HepG2 (cell line): ENCODE measurements around the gene SPHK2. TPM values are rescaled to one million over a fixed set of nuclear protein-coding genes. Genes with fewer than 3 reads are reported as not detected.

Experiments
- ATAC-seq: fragments of 200-7000 bp; cut with Tn5 transposase; 3 replicates; pipeline ENCODE4 v1.9.1; 2020; ENCODE audit warnings: mild to moderate bottlenecking, moderate library complexity
- BruUV-seq: library from RNA; stranded (reverse); fragments of 400-500 nt; replicated peaks from 2 replicates; lab custom pipeline; 2021; lab: Mats Ljungman, UMichigan
- CTCF ChIA-PET: fragments of 300-600 bp; formaldehyde crosslinking; extraction: SDS; loops from one replicate; lab custom pipeline; 2021; ENCODE audit warnings: low total read pairs, inconsistent platforms, low intra/inter-chr PET ratio; lab: Yijun Ruan, JAX
- POLR2A ChIA-PET: fragments of 350-600 bp; sonication (Branson Sonifier 250); formaldehyde crosslinking; loops from one replicate; lab custom pipeline; 2020; ENCODE audit warnings: antibody characterized with exemption, inconsistent platforms; lab: Yijun Ruan, JAX
- DNase-seq: peaks from one replicate; pipeline ENCODE4 v3.0.0-alpha.2; 2015; ENCODE audit warnings: low spot score
- FAIRE-seq: peaks from 3 replicates; lab custom pipeline; 2011; peaks lifted over from hg19 to GRCh38; lab: Jason Lieb, UNC
- H2AFZ ChIP-seq: one replicate; pipeline ENCODE4 v1.6.1; 2011; ENCODE audit warnings: low read length, inconsistent platforms
- H3K27ac ChIP-seq: fragments of 300-600 bp; 3 replicates; pipeline ENCODE4 v1.8.0; 2011; ENCODE audit warnings: mixed run types, mild to moderate bottlenecking, mixed read lengths, low read length, inconsistent platforms; ENCODE audit not compliant: insufficient read depth; ENCODE audit errors: extremely low read length
- H3K27me3 ChIP-seq, 2 experiments: fragments of 200-600 bp in 1 of 2; 2 replicates in 1 of 2; 3 replicates in 1 of 2; pipeline versions ENCODE4 v1.6.0 to v1.8.0; 2011; ENCODE audit warnings: low read length in 2 of 2, mild to moderate bottlenecking in 2 of 2, moderate library complexity in 2 of 2, inconsistent platforms in 1 of 2; ENCODE audit not compliant: insufficient read depth in 2 of 2, control insufficient read depth in 1 of 2
- H3K36me3 ChIP-seq, 2 experiments: fragments of 200-600 bp in 1 of 2; replicated peaks in 1 of 2; 2 replicates in 1 of 2; 3 replicates in 1 of 2; pipeline versions ENCODE4 v1.5.1 to v1.8.0; 2011; ENCODE audit warnings: low read length in 2 of 2, inconsistent platforms in 1 of 2; ENCODE audit not compliant: insufficient read depth in 2 of 2, control insufficient read depth in 1 of 2
- H3K4me1 ChIP-seq: 2 replicates; pipeline ENCODE4 v1.5.1; 2012; ENCODE audit warnings: low read length, inconsistent platforms; ENCODE audit not compliant: insufficient read depth
- H3K4me2 ChIP-seq: 2 replicates; pipeline ENCODE4 v1.6.0; 2011; ENCODE audit warnings: low read depth, low read length, inconsistent platforms
- H3K4me3 ChIP-seq, 3 experiments: fragments of 200-600 bp in 1 of 3; sonication (generic), shearing (Covaris generic) in 1 of 3; replicated peaks in 1 of 3; 2 replicates each; pipeline ENCODE4 v1.5.1; 2011 to 2016; ENCODE audit warnings: low read length in 3 of 3, inconsistent platforms in 2 of 3, low read depth in 2 of 3, mild to moderate bottlenecking in 2 of 3, control low read depth in 1 of 3, mixed read lengths in 1 of 3; ENCODE audit not compliant: insufficient read depth in 1 of 3
- H3K79me2 ChIP-seq: one replicate; pipeline ENCODE4 v1.6.1; 2011; ENCODE audit warnings: low read length, inconsistent platforms; ENCODE audit not compliant: insufficient read depth
- H3K9ac ChIP-seq: 2 replicates; pipeline ENCODE4 v1.6.0; 2011; ENCODE audit warnings: mild to moderate bottlenecking, low read depth, low read length, inconsistent platforms; ENCODE audit not compliant: insufficient read depth
- H3K9me3 ChIP-seq: 2 replicates; pipeline ENCODE4 v1.5.1; 2012; ENCODE audit warnings: mild to moderate bottlenecking, low read length
- H4K20me1 ChIP-seq: 2 replicates; pipeline ENCODE4 v1.6.0; 2011; ENCODE audit warnings: inconsistent platforms, mild to moderate bottlenecking, low read length, moderate library complexity; ENCODE audit not compliant: insufficient read depth
- AKNA ChIP-seq: sonication (generic); formaldehyde crosslinking; IDR thresholded peaks from 2 replicates; pipeline ENCODE4 v1.4.0; 2020; ENCODE audit warnings: missing genetic modification reagents, borderline replicate concordance
- MAFG ChIP-seq: sonication (generic); formaldehyde crosslinking; IDR thresholded peaks from 2 replicates; pipeline ENCODE4 v1.5.1; 2020; ENCODE audit warnings: mild to moderate bottlenecking, missing genetic modification reagents
- PAWR ChIP-seq: sonication (generic); formaldehyde crosslinking; IDR thresholded peaks from 2 replicates; pipeline ENCODE4 v1.4.0; 2020; ENCODE audit warnings: missing genetic modification reagents, mild to moderate bottlenecking, borderline replicate concordance
- PREB ChIP-seq: sonication (generic); formaldehyde crosslinking; IDR thresholded peaks from 2 replicates; pipeline ENCODE4 v1.4.0; 2020; ENCODE audit warnings: missing genetic modification reagents
- ZKSCAN1 ChIP-seq: fragments of 150-350 bp; IDR thresholded peaks from 2 replicates; pipeline ENCODE4 v1.6.1; 2014; ENCODE audit warnings: low read length
- ZNF10 ChIP-seq: sonication (generic); formaldehyde crosslinking; IDR thresholded peaks from 2 replicates; pipeline ENCODE4 v1.4.0; 2020; ENCODE audit warnings: mild to moderate bottlenecking, low read depth, missing genetic modification reagents, borderline replicate concordance
- ZNF550 ChIP-seq: sonication (generic); formaldehyde crosslinking; IDR thresholded peaks from 2 replicates; pipeline ENCODE4 v1.4.0; 2020; ENCODE audit warnings: mild to moderate bottlenecking, missing genetic modification reagents, borderline replicate concordance
- WGBS: methylation state at CpG from one replicate; pipeline ENCODE4 v1.1.6; 2017; ENCODE audit warnings: low lambda C conversion rate; 5-methylcytosine and 5-hydroxymethylcytosine counted together
- in situ Hi-C: cut with HindIII; loops from 2 replicates; pipeline ENCODE4 v1.10.0; 2017; ENCODE audit warnings: low pct_unique_long_range_greater_than_20kb; ENCODE audit not compliant: extremely low pct_ligation_motif_present
- intact Hi-C: fragments of 100-400 bp; cut with micrococcal nuclease; formaldehyde crosslinking; loops from one replicate; pipeline ENCODE4 v1.10.0; 2022; ENCODE audit not compliant: unreplicated experiment
- polyA plus RNA-seq, 8 experiments: library from polyadenylated mRNA; depleted of rRNA in 3 of 8; stranded (reverse) in 7 of 8; unstranded in 1 of 8; fragments of >200 nt; fragmentation: Illumina TruSeq in 4 of 8; extraction: Trizol in 4 of 8; gene quantifications; 2 replicates each; pipeline versions ENCODE4 v1.2.1 to v1.2.3, GENCODE V29; 2011 to 2016; ENCODE audit warnings: low read depth in 4 of 8, missing spikeins in 1 of 8, mixed read lengths in 1 of 8; ENCODE audit not compliant: insufficient read depth in 1 of 8
- total RNA-seq, 5 experiments: library from RNA; depleted of rRNA; stranded (reverse); fragments of >200 nt; fragmentation: Illumina TruSeq; extraction: Trizol; gene quantifications; 2 replicates each; pipeline ENCODE4 v1.2.3, GENCODE V29; 2016; ENCODE audit warnings: low read depth in 1 of 5

Gene SPHK2
- total and polyA plus RNA-seq, 2 of the 13 experiments (the other 11 are each of a cell fraction or from before 2014, with no cell fraction given): 2.9 to 14.4 TPM

- Histone ChIP-seq H4K20me1 (no peaks in the 10 kb centered on the region), H3K27ac (no peak overlapping the region), H3K4me3 (no peak overlapping the region), H2AFZ (no peak overlapping the region), H3K4me2 (no peak overlapping the region), H3K79me2 (no peaks in the 10 kb centered on the region)
- in situ Hi-C loops: loop anchor here (10.0 kb wide), 1 partner anchor 267 kb away; no protein-coding TSS in a partner anchor
- CTCF ChIA-PET: interaction anchor here (3.4 kb wide), 1 partner anchor 75 kb away, joined by 61 read pairs; no protein-coding TSS in a partner anchor
- POLR2A ChIA-PET: no interaction called here
- no TSS peak for BruUV-seq
- 28% methylated on average over 2 of the region's 2 CpGs for WGBS
- TF ChIP-seq PAWR: no peak
- TF ChIP-seq PREB (CRISPR knock-in tag): no peak
- TF ChIP-seq ZNF550 (CRISPR knock-in tag): no peak
- TF ChIP-seq ZNF10 (CRISPR knock-in tag): no peak
- TF ChIP-seq, all 625 proteins: peak for 0
- Histone ChIP-seq H3K36me3 (no peaks in the 10 kb centered on the region), H3K9ac (no peak overlapping the region), H3K4me1 (peaks cover 11% of the 10 kb centered on the region), H3K9me3 (no peaks in the 10 kb centered on the region), H3K27me3 (no peaks in the 10 kb centered on the region; a peak in 1 of 5 replicates)
- intact Hi-C loops: loop anchor here (10.0 kb wide), 1 partner anchor 267 kb away; no protein-coding TSS in a partner anchor
- FAIRE-seq: no peak
- no peak for ATAC-seq
- no peak for DNase-seq
Observed at GRCh38 chr19:48582168-48582567, 37.1 kb upstream of the SPHK2 start.

GRCh38 chr19:48587387-48587786 is 31.9 kb upstream of the SPHK2 start:
- H4K20me1 ChIP-seq: no peaks in the 10 kb centered on the region
- no peak overlapping the region for H3K4me3 ChIP-seq
- TF ChIP-seq MAFG (CRISPR knock-in tag): no peak
- TF ChIP-seq ZKSCAN1: peak; percentile 58; the same call in 1 of the 2 replicates
- no peak for TF ChIP-seq AKNA (CRISPR knock-in tag)
- TF ChIP-seq, all 625 proteins: peak for 1
- no peaks in the 10 kb centered on the region for H3K36me3 ChIP-seq
- H2AFZ ChIP-seq: no peak overlapping the region
- no peaks in the 10 kb centered on the region for H3K9me3 ChIP-seq
- DNase-seq (no peak), FAIRE-seq (no peak), ATAC-seq (no peak)
- in situ Hi-C loops (loop anchor here (5.0 to 10.0 kb wide), 2 partner anchors 85 to 273 kb away; no protein-coding TSS in a partner anchor), intact Hi-C loops (loop anchor here (10.0 kb wide), 1 partner anchor 273 kb away; no protein-coding TSS in a partner anchor)
- CTCF ChIA-PET: no interaction called here
- H3K27me3 ChIP-seq: peaks cover 1 to 3% of the 10 kb centered on the region in 2 experiments; a peak in 2 of 5 replicates
- no peak overlapping the region for H3K27ac ChIP-seq
- no peak overlapping the region for H3K4me2 ChIP-seq
- 41% methylated on average over 2 of the region's 3 CpGs for WGBS
- H3K4me1 ChIP-seq: peaks cover 11% of the 10 kb centered on the region
- POLR2A ChIA-PET: no interaction called here
- BruUV-seq: no TSS peak
- no peaks in the 10 kb centered on the region for H3K79me2 ChIP-seq
- H3K9ac ChIP-seq: no peak overlapping the region
